Measurements from ENCODE around the gene MTMR2.

- TF ChIP-seq POLR2A (conservative IDR thresholded peaks at IDR 0.05) (no peak), SIN3A (IDR thresholded peaks at IDR 0.05; ENCODE audit: borderline replicate concordance in 2 of 2, control insufficient read depth in 1 of 2, low read depth in 2 of 2, low read length in 2 of 2) (no peak), ZNF76 (CRISPR knock-in tag; IDR thresholded peaks at IDR 0.05; ENCODE audit: borderline replicate concordance) (no peak), ZNF224 (CRISPR knock-in tag; IDR thresholded peaks at IDR 0.05) (no peak), SMC3 (conservative IDR thresholded peaks at IDR 0.05; ENCODE audit: insufficient read depth, low read depth, low read length) (no peak), MXD1 (CRISPR knock-in tag; IDR thresholded peaks at IDR 0.05; ENCODE audit: borderline replicate concordance, poor library complexity, severe bottlenecking) (no peak), LEF1 (IDR thresholded peaks at IDR 0.05) (no peak)
Observed at GRCh38 chr11:95925011-95925410, 1.1 kb upstream of the MTMR2 start.
